HG02588 (cell line): ENCODE data around the gene TMEM213.

Experiments
- ATAC-seq: cut with Tn5 transposase; IDR thresholded peaks from one replicate; pipeline ENCODE4 v1.9.1; 2021; ENCODE audit warnings: mild to moderate bottlenecking, moderate library complexity; ENCODE audit not compliant: unreplicated experiment

Gene TMEM213

GRCh38 chr7:138872576-138872975 lies 74.8 kb downstream of the TMEM213 start:
- ATAC-seq: no peak

- ATAC-seq: no peak
Measured at GRCh38 chr7:138873220-138873892, 75.6 kb downstream of the TMEM213 start.

- no peak for ATAC-seq
Measured at GRCh38 chr7:138875794-138876193, 78.0 kb downstream of the TMEM213 start.

GRCh38 chr7:138876326-138876725 lies 78.5 kb downstream of the TMEM213 start:
- ATAC-seq: no peak

- ATAC-seq: no peak
Measured at GRCh38 chr7:138878051-138878450, 80.3 kb downstream of the TMEM213 start.

- ATAC-seq: no peak
Measured at GRCh38 chr7:138878856-138879255, 81.1 kb downstream of the TMEM213 start.

- ATAC-seq: no peak
Measured at GRCh38 chr7:138879356-138879755, 81.6 kb downstream of the TMEM213 start.

- no peak for ATAC-seq
Measured at GRCh38 chr7:138880881-138881578, 83.2 kb downstream of the TMEM213 start.

GRCh38 chr7:138881579-138882188 lies 83.9 kb downstream of the TMEM213 start:
- no peak for ATAC-seq

- no peak for ATAC-seq
Measured at GRCh38 chr7:138882249-138882648, 84.5 kb downstream of the TMEM213 start.

- no peak for ATAC-seq
Measured at GRCh38 chr7:138885383-138886147, 87.8 kb downstream of the TMEM213 start.

- ATAC-seq: peak; percentile 70
Measured at GRCh38 chr7:138886501-138886917, 88.7 kb downstream of the TMEM213 start.

GRCh38 chr7:138887085-138887710 lies 89.4 kb downstream of the TMEM213 start:
- ATAC-seq: no peak
